HEK293 (cell line): ENCODE measurements around the gene TNNT2.

ENCODE experiments used
- CTCF ChIA-PET: fragments of 350-600 bp; formaldehyde crosslinking; extraction: SDS; loops from one replicate; lab custom pipeline; 2021; ENCODE audit warnings: antibody characterized with exemption; lab: Yijun Ruan, JAX
- POLR2A ChIA-PET: fragments of 300-600 bp; formaldehyde crosslinking; extraction: SDS; loops from one replicate; lab custom pipeline; 2020; ENCODE audit warnings: antibody characterized with exemption, inconsistent platforms; lab: Yijun Ruan, JAX
- H3K27ac ChIP-seq: fragments of 200-500 bp; sonication (Bioruptor generic); 2 replicates; pipeline ENCODE4 v1.5.1; 2014; ENCODE audit warnings: low read depth, low read length, control low read depth, inconsistent platforms; ENCODE audit errors: extremely low read depth
- H3K36me3 ChIP-seq, 2 experiments: fragments of 200-500 bp in 1 of 2; sonication (Bioruptor generic) in 1 of 2; 1 replicate in 1 of 2; 2 replicates in 1 of 2; pipeline ENCODE4 v1.5.1; 2014 to 2017; ENCODE audit warnings: inconsistent platforms in 2 of 2, low read length in 2 of 2; ENCODE audit not compliant: control insufficient read depth in 2 of 2, insufficient read depth in 1 of 2
- H3K4me1 ChIP-seq: fragments of 200-500 bp; sonication (Bioruptor generic); 2 replicates; pipeline ENCODE4 v1.5.1; 2014; ENCODE audit warnings: mild to moderate bottlenecking, low read length, inconsistent platforms; ENCODE audit not compliant: control insufficient read depth, insufficient read depth
- H3K4me3 ChIP-seq: 2 replicates; pipeline ENCODE4 v1.5.1; 2011; ENCODE audit warnings: low read depth, mild to moderate bottlenecking, control low read depth, low read length, moderate library complexity
- H3K9me3 ChIP-seq: fragments of 200-500 bp; sonication (Bioruptor generic); 2 replicates; pipeline ENCODE4 v1.5.1; 2014; ENCODE audit warnings: low read depth, low read length, inconsistent platforms; ENCODE audit not compliant: control insufficient read depth, insufficient read depth
- AEBP2 ChIP-seq: fragments of 450-650 bp; formaldehyde crosslinking; IDR thresholded peaks from 2 replicates; pipeline ENCODE4 v1.5.1; 2016; ENCODE audit warnings: missing biosample characterization, missing genetic modification characterization, borderline replicate concordance
- HOXA7 ChIP-seq: sonication (generic); formaldehyde crosslinking; IDR thresholded peaks from 2 replicates; pipeline ENCODE4 v1.8.1; 2022; ENCODE audit warnings: missing genetic modification reagents, borderline replicate concordance
- KLF17 ChIP-seq: fragments of 450-650 bp; formaldehyde crosslinking; IDR thresholded peaks from 2 replicates; pipeline ENCODE4 v1.5.1; 2016; ENCODE audit warnings: missing biosample characterization, missing genetic modification characterization
- SP3 ChIP-seq: fragments of 450-650 bp; formaldehyde crosslinking; IDR thresholded peaks from 2 replicates; pipeline ENCODE4 v1.5.1; 2016; ENCODE audit warnings: missing biosample characterization, missing genetic modification characterization
- ZEB2 ChIP-seq: fragments of 450-650 bp; formaldehyde crosslinking; IDR thresholded peaks from 2 replicates; pipeline ENCODE4 v1.5.1; 2016; ENCODE audit warnings: missing biosample characterization, missing genetic modification characterization
- ZNF18 ChIP-seq: fragments of 450-650 bp; formaldehyde crosslinking; IDR thresholded peaks from 2 replicates; pipeline ENCODE4 v1.5.1; 2016; ENCODE audit warnings: missing biosample characterization, missing genetic modification characterization
- ZNF274 ChIP-seq, 2 experiments: fragments of 200-500 bp in 1 of 2; fragments of 450-650 bp in 1 of 2; sonication (Bioruptor generic) in 1 of 2; formaldehyde crosslinking in 1 of 2; IDR thresholded peaks; 2 replicates each; pipeline versions ENCODE4 v1.5.1 to v1.6.1; 2014 to 2016; ENCODE audit warnings: borderline replicate concordance in 1 of 2, inconsistent platforms in 1 of 2, low read length in 1 of 2, missing biosample characterization in 1 of 2, missing genetic modification characterization in 1 of 2
- ZNF354C ChIP-seq: fragments of 450-650 bp; formaldehyde crosslinking; IDR thresholded peaks from 2 replicates; pipeline ENCODE4 v1.5.1; 2016; ENCODE audit warnings: missing biosample characterization, missing genetic modification characterization, low read depth, borderline replicate concordance
- ZNF488 ChIP-seq: fragments of 450-650 bp; formaldehyde crosslinking; IDR thresholded peaks from 2 replicates; pipeline ENCODE4 v1.5.1; 2016; ENCODE audit warnings: missing biosample characterization, missing genetic modification characterization
- ZNF501 ChIP-seq: fragments of 450-650 bp; formaldehyde crosslinking; IDR thresholded peaks from 2 replicates; pipeline ENCODE4 v1.5.1; 2016; ENCODE audit warnings: missing biosample characterization, missing genetic modification characterization
- ZNF621 ChIP-seq: fragments of 450-650 bp; formaldehyde crosslinking; IDR thresholded peaks from 2 replicates; pipeline ENCODE4 v1.5.1; 2017; ENCODE audit warnings: missing biosample characterization, missing genetic modification characterization
- ZNF639 ChIP-seq: fragments of 450-650 bp; formaldehyde crosslinking; IDR thresholded peaks from 2 replicates; pipeline ENCODE4 v1.5.1; 2016; ENCODE audit warnings: missing biosample characterization, missing genetic modification characterization
- ZNF645 ChIP-seq: fragments of 450-650 bp; formaldehyde crosslinking; IDR thresholded peaks from 2 replicates; pipeline ENCODE4; 2016; ENCODE audit warnings: missing biosample characterization, missing genetic modification characterization
- ZNF707 ChIP-seq: fragments of 450-650 bp; formaldehyde crosslinking; IDR thresholded peaks from 2 replicates; pipeline ENCODE4 v1.5.1; 2016; ENCODE audit warnings: missing biosample characterization, missing genetic modification characterization
- ZNF843 ChIP-seq: fragments of 450-650 bp; formaldehyde crosslinking; IDR thresholded peaks from 2 replicates; pipeline ENCODE4 v1.5.1; 2016; ENCODE audit warnings: missing biosample characterization, missing genetic modification characterization
- ZSCAN30 ChIP-seq: fragments of 450-650 bp; IDR thresholded peaks from 2 replicates; pipeline ENCODE4 v1.5.1; 2018; ENCODE audit warnings: missing biosample characterization, mild to moderate bottlenecking, missing genetic modification characterization, moderate library complexity
- ZXDB ChIP-seq: fragments of 450-650 bp; formaldehyde crosslinking; IDR thresholded peaks from 2 replicates; pipeline ENCODE4 v1.5.1; 2016; ENCODE audit warnings: missing biosample characterization, missing genetic modification characterization

Gene TNNT2

GRCh38 chr1:201399352-201400126 is 22.1 kb upstream of the TNNT2 start:
- no peak overlapping the region for H3K27ac ChIP-seq
- ChIA-PET CTCF (interaction anchor here (0.7 to 1.5 kb wide), 4 partner anchors 10 to 37 kb away, joined by 3 to 8 read pairs (median 3); no protein-coding TSS in a partner anchor), POLR2A (no interaction called here)
- H3K36me3 ChIP-seq: no peaks in the 10 kb centered on the region
- no peaks in the 10 kb centered on the region for H3K9me3 ChIP-seq
- no peaks in the 10 kb centered on the region for H3K4me1 ChIP-seq
- no peak for TF ChIP-seq HOXA7 (CRISPR knock-in tag)
- TF ChIP-seq KLF17 (tag by site-specific recombination): no peak
- no peak for TF ChIP-seq ZXDB (tag by site-specific recombination)
- TF ChIP-seq ZNF488 (tag by site-specific recombination): no peak
- TF ChIP-seq ZSCAN30 (tag by site-specific recombination): no peak
- TF ChIP-seq ZNF354C (tag by site-specific recombination): no peak
- TF ChIP-seq ZNF274 (IDR thresholded peaks at IDR 0.05; ENCODE audit: low read length): no peak
- no peak for TF ChIP-seq ZNF274 (tag by site-specific recombination; IDR thresholded peaks at IDR 0.05; ENCODE audit: borderline replicate concordance)
- TF ChIP-seq ZEB2 (tag by site-specific recombination): no peak
- TF ChIP-seq SP3 (tag by site-specific recombination): no peak
- no peak for TF ChIP-seq ZNF843 (tag by site-specific recombination)
- TF ChIP-seq ZNF18 (tag by site-specific recombination): no peak
- no peak for TF ChIP-seq ZNF707 (tag by site-specific recombination)
- no peak for TF ChIP-seq ZNF501 (tag by site-specific recombination)
- no peak for TF ChIP-seq ZNF645
- no peak for TF ChIP-seq ZNF639 (tag by site-specific recombination)
- no peak for TF ChIP-seq ZNF621
- TF ChIP-seq AEBP2 (tag by site-specific recombination): no peak
- H3K4me3 ChIP-seq: no peak overlapping the region; the same call in 1 of the 2 replicates
